ENCODE measurements around the gene EFNA5.

DNA sequence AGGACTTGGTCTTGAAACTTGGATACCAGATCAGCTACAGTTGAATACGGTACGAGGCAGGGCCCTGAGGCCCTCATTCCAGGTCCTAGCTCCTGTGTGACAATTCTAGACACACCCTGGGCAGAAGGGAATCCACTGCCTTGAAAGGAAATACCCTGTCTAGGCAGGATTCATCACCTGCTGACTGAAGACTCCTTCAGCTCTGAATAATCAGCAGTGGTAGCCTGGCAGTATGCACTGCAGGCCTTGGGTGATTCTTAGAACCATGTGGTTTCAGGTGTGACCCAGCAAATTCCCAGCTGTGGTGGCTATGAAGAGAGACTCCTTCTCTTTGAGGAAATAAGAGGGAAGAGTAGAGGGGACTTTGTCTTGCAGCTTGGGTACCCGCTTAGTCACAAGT lies 17.2 kb upstream of the EFNA5 start:
- TF ChIP-seq RARB (CRISPR knock-in tag; IDR thresholded peaks at IDR 0.05) (no peak), PPARA (CRISPR knock-in tag; IDR thresholded peaks at IDR 0.05; ENCODE audit: borderline replicate concordance) (no peak), ZFP3 (CRISPR knock-in tag; IDR thresholded peaks at IDR 0.05) (no peak), ESRRG (CRISPR knock-in tag; IDR thresholded peaks at IDR 0.05) (no peak), SNAI2 (CRISPR knock-in tag; IDR thresholded peaks at IDR 0.05) (no peak)
- TF ChIP-seq, protein P1, sequence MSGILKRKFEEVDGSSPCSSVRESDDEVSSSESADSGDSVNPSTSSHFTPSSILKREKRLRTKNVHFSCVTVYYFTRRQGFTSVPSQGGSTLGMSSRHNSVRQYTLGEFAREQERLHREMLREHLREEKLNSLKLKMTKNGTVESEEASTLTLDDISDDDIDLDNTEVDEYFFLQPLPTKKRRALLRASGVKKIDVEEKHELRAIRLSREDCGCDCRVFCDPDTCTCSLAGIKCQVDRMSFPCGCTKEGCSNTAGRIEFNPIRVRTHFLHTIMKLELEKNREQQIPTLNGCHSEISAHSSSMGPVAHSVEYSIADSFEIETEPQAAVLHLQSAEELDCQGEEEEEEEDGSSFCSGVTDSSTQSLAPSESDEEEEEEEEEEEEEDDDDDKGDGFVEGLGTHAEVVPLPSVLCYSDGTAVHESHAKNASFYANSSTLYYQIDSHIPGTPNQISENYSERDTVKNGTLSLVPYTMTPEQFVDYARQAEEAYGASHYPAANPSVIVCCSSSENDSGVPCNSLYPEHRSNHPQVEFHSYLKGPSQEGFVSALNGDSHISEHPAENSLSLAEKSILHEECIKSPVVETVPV (CRISPR knock-in tag; IDR thresholded peaks at IDR 0.05) = no peak
